GM12864 (cell line): ENCODE data around the gene PCA3.

ENCODE experiments used
- DNase-seq: peaks from one replicate; pipeline ENCODE4 v3.0.0-alpha.2; 2011; ENCODE audit warnings: low read depth
- H3K4me3 ChIP-seq: 2 replicates; pipeline ENCODE4 v1.5.1; 2011; ENCODE audit warnings: mild to moderate bottlenecking, low read depth, low read length, control low read depth
- CTCF ChIP-seq: IDR thresholded peaks from 2 replicates; pipeline ENCODE4 v1.5.1; 2011; ENCODE audit warnings: low read depth, mild to moderate bottlenecking, moderate library complexity, low read length, control low read depth, inconsistent platforms; ENCODE audit errors: missing control alignments

Gene PCA3

GRCh38 chr9:76764138-76764537, at the start of gene PCA3:
TSS of gene PCA3 (plus strand) at chr9:76764438.
- no peak for DNase-seq
- no peak for TF ChIP-seq CTCF
- H3K4me3 ChIP-seq: no peak within 1 kb of the TSS

- no peak for TF ChIP-seq CTCF
- no peak overlapping the region for H3K4me3 ChIP-seq
- no peak for DNase-seq
Measured at GRCh38 chr9:76716085-76716672, 48.1 kb upstream of the PCA3 start.

GRCh38 chr9:76717176-76717575, 47.1 kb upstream of the PCA3 start:
- TF ChIP-seq CTCF: no peak
- no peak overlapping the region for H3K4me3 ChIP-seq
- DNase-seq: no peak

GRCh38 chr9:76717613-76718012, 46.6 kb upstream of the PCA3 start:
- DNase-seq: no peak
- no peak for TF ChIP-seq CTCF
- no peak overlapping the region for H3K4me3 ChIP-seq

- TF ChIP-seq CTCF: no peak
- no peak overlapping the region for H3K4me3 ChIP-seq
- no peak for DNase-seq
Measured at GRCh38 chr9:76718166-76718565, 46.1 kb upstream of the PCA3 start.

- no peak for DNase-seq
- H3K4me3 ChIP-seq: no peak overlapping the region
- no peak for TF ChIP-seq CTCF
Measured at GRCh38 chr9:76720245-76720644, 44.0 kb upstream of the PCA3 start.

GRCh38 chr9:76725011-76725546, 39.2 kb upstream of the PCA3 start:
- no peak for TF ChIP-seq CTCF
- no peak for DNase-seq

More at GRCh38 chr9:76725011-76725546, 39.2 kb upstream of the PCA3 start:
- no peak overlapping the region for H3K4me3 ChIP-seq
